ENCODE data around the gene GAS2L1. TPM values are rescaled to one million over a fixed set of nuclear protein-coding genes. Genes with fewer than 3 reads are reported as not detected.

Gene GAS2L1
- total and polyA plus RNA-seq, 2 of the 4 experiments (the other 2 are of a cell fraction), result 1.4 to 15.6 TPM

DNA sequence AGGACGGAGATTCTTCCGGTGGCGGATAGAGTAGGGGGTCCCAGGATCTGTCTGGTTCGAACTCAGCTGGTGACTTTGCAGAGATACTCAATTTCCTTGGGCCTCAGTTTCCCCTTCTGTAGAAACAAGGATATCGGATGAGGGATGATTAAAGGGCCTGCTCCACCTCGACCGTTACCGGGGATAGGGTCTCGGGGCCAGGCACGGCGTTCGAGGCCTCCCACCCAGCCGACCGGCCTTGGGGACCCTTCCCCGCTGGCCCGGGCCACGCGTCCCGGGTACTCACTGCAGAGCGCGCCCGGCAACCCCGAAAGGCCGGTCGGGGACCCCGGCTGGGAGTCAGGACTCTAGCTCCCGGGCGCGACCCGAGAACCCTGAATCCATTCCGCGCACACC, 39.0 kb upstream of the GAS2L1 start:
- POLR2A ChIA-PET (ENCODE audit: unreplicated experiment), result no interaction called here
- H3K14ac ChIP-seq (replicated peaks; ENCODE audit: low read depth, low read length), result peak overlapping the region; percentile 99
- in situ Hi-C loops (cut with MboI; ENCODE audit: low sequenced_read_pairs), result no loop called here

More for the DNA sequence above, 39.0 kb upstream of the GAS2L1 start:
- H3K79me1 ChIP-seq (ENCODE audit: low read depth in 1 of 2, low read length in 2 of 2), result peaks cover 15 to 46% of the 10 kb centered on the region in 2 experiments; a peak in 3 of 4 replicates
- H3K27ac ChIP-seq (ENCODE audit: insufficient read depth, low read length), result peak overlapping the region; percentile 98
- CTCF ChIA-PET, result no interaction called here
- peak overlapping the region; percentile 100 for H2AFZ ChIP-seq (replicated peaks; ENCODE audit: low read length, poor library complexity)
- DNase-seq, result no peak
- H4K8ac ChIP-seq (ENCODE audit: low read depth in 2 of 2, low read length in 2 of 2), result peak overlapping the region; percentile 86 to 97
- peak overlapping the region; percentile 66; the same call in 1 of the 3 replicates for H2BK15ac ChIP-seq (ENCODE audit: low read depth, low read length)
- no peaks in the 10 kb centered on the region for H3K27me3 ChIP-seq (ENCODE audit: control insufficient read depth, insufficient read depth, low read length)
- H3K4ac ChIP-seq (ENCODE audit: low read depth, low read length), result peak overlapping the region; percentile 97
- H3K36me3 ChIP-seq (ENCODE audit: control insufficient read depth, insufficient read depth, low read length), result peaks cover 16% of the 10 kb centered on the region
- dilution Hi-C loops (cut with HindIII; ENCODE audit: low sequenced_read_pairs, unreplicated experiment) (no loop called here), intact Hi-C loops (cut with micrococcal nuclease) (no loop called here)
- H4K20me1 ChIP-seq (ENCODE audit: insufficient read depth, low read length), result peaks cover 40% of the 10 kb centered on the region
- H3K9ac ChIP-seq (ENCODE audit: low read depth, low read length), result peak overlapping the region; percentile 99
- peak overlapping the region; percentile 96 for H3K56ac ChIP-seq (ENCODE audit: extremely low read depth, insufficient read depth, low read length)
- H2AK9ac ChIP-seq (replicated peaks; ENCODE audit: low read depth, low read length, poor library complexity), result peak overlapping the region; percentile 100
- H3K9me1 ChIP-seq (ENCODE audit: insufficient read depth, low read length), result peaks cover 13% of the 10 kb centered on the region
- 0% methylated on average over 5 of the region's 32 CpGs; no CpG with 5 or more reads in 1 of the 2 experiments for WGBS, 2 experiments (ENCODE audit: extremely low coverage in 2 of 2, insufficient read length in 1 of 2)
- peaks cover 17% of the 10 kb centered on the region for H3K4me1 ChIP-seq (ENCODE audit: control insufficient read depth, insufficient read depth, low read length)
- peak overlapping the region; percentile 97 for H3K23ac ChIP-seq (ENCODE audit: low read depth, low read length)
- peak overlapping the region; percentile 97 for H3K4me2 ChIP-seq (ENCODE audit: low read depth, low read length)
- TF ChIP-seq, protein P1, sequence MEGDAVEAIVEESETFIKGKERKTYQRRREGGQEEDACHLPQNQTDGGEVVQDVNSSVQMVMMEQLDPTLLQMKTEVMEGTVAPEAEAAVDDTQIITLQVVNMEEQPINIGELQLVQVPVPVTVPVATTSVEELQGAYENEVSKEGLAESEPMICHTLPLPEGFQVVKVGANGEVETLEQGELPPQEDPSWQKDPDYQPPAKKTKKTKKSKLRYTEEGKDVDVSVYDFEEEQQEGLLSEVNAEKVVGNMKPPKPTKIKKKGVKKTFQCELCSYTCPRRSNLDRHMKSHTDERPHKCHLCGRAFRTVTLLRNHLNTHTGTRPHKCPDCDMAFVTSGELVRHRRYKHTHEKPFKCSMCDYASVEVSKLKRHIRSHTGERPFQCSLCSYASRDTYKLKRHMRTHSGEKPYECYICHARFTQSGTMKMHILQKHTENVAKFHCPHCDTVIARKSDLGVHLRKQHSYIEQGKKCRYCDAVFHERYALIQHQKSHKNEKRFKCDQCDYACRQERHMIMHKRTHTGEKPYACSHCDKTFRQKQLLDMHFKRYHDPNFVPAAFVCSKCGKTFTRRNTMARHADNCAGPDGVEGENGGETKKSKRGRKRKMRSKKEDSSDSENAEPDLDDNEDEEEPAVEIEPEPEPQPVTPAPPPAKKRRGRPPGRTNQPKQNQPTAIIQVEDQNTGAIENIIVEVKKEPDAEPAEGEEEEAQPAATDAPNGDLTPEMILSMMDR (conservative IDR thresholded peaks at IDR 0.05; ENCODE audit: low read depth, low read length), result 0 out of 2 replicates have a peak, but pooled peaks have one; percentile 10
- no peak for TF ChIP-seq FOS (IDR thresholded peaks at IDR 0.05; ENCODE audit: low read depth, low read length)
- ATAC-seq (ENCODE audit: low read depth), result no peak
- H3K4me3 ChIP-seq (ENCODE audit: insufficient read depth, low read depth, low read length), result peak overlapping the region; percentile 75
- H2BK20ac ChIP-seq (ENCODE audit: low read depth, low read length), result peak overlapping the region; percentile 62
- H4K91ac ChIP-seq (ENCODE audit: insufficient read depth, low read depth, low read length), result peak overlapping the region; percentile 93
- H2AK5ac ChIP-seq (ENCODE audit: low read depth, low read length), result peak overlapping the region; percentile 99
- H4K5ac ChIP-seq (ENCODE audit: low read depth, low read length), result peak overlapping the region; percentile 60
- no peaks in the 10 kb centered on the region for H3K9me3 ChIP-seq (ENCODE audit: control insufficient read depth, insufficient read depth, low read length)
- peak overlapping the region; percentile 71 for H3K18ac ChIP-seq (ENCODE audit: low read depth, low read length)
- no TSS peak for BruUV-seq (replicated peaks)
- peak overlapping the region; percentile 99 for H2BK5ac ChIP-seq (ENCODE audit: low read depth, low read length, poor library complexity, severe bottlenecking)
- peak overlapping the region; percentile 87 for H2BK120ac ChIP-seq (ENCODE audit: low read depth, low read length)

Measured in IMR-90 (cell line).